HG03460 (cell line): ENCODE data around the gene DHRS13.
A peak's percentile ranks its signal among the peaks of the same experiment; 100 is the strongest.

Source experiments
- ATAC-seq: cut with Tn5 transposase; IDR thresholded peaks from one replicate; pipeline ENCODE4 v1.9.1; 2021; ENCODE audit not compliant: unreplicated experiment

Gene DHRS13, protein sequence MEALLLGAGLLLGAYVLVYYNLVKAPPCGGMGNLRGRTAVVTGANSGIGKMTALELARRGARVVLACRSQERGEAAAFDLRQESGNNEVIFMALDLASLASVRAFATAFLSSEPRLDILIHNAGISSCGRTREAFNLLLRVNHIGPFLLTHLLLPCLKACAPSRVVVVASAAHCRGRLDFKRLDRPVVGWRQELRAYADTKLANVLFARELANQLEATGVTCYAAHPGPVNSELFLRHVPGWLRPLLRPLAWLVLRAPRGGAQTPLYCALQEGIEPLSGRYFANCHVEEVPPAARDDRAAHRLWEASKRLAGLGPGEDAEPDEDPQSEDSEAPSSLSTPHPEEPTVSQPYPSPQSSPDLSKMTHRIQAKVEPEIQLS

GRCh38 chr17:28902819-28903545 is at the start of gene DHRS13:
Gene DHRS13 (minus strand): TSS chr17:28903079. CDS start chr17:28902944, 135 bp downstream.
- ATAC-seq: peak; percentile 88

DNA sequence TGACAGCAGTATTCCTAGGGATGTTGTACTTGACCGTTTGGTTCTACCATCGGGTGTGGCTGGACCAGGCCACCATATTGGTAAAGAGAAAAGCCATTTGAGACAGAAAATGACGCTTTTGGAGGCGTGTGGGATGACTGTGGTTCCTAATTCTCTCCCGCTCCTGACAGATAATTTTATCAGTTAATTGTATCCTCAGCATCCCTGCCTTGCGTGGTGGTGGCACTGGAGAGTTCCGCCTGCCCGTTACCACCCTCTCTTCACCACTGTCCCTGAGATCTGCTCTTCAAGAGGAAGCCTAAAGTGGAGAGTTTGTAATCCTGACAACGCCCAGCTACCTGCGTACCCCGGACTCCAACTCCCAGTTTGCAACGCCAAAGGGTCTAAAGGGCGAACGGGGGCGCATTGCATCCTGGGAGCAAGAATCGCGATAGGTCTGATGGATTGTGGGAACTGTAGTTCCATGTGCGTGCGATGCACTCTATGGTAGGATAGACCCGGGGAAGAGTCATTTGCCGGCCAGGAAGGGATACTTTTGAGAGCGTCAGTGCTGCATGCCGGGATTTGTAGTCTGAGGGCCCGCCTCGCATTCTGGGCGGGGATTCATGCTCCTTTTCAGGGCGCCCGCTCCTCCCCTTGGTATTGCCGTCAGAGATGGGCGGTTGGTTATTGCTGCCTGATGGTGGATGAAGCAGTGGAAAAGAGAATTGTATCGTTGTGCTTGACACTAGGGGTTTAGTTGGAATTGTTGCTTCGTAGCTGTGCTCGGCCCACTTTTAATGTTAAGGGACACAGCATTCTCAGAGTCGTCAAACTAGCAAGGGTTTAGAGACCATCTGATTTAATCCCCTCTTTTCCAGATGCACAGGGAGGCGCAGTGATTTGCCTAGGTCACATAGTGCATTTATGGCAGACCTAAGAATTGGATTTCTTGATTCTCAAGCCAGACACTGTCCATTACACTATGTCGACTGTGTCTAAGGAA is 49.4 kb upstream of the DHRS13 start:
- peak; percentile 52 for ATAC-seq

DNA sequence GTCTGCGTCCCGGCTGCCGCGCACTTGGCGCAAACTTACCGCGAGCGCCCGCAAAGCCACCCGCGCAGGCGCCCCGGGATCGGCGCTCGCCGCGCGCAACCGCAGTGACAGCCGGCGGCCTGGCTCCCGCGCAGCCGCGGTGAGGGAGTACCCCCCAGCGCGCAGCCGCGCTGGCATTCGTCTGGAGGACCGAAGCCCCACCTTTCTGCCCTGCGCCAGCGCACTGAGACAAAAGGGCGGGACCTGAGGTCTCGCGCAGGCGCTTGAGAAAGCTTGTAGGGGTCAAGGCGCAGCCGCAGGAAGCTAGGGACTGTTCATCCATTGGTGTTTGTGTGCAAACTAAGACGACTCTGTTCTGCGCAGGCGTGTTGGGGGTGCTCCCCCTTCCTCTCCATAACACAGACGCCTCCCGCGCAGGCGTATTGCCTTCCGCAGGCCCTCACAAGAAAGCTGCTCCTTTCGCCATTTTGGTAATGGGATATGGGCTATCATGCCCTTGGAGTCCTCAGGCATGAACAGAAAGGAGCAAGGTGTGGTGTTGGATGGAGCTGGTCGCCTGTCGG is 48.6 kb upstream of the DHRS13 start, which contains the start of gene PHF12:
PHF12 (minus strand) TSS at position 91 of the 563 bp plus-strand sequence. CDS start 558 bp downstream, outside the sequence.
- peak; percentile 50 for ATAC-seq

DNA sequence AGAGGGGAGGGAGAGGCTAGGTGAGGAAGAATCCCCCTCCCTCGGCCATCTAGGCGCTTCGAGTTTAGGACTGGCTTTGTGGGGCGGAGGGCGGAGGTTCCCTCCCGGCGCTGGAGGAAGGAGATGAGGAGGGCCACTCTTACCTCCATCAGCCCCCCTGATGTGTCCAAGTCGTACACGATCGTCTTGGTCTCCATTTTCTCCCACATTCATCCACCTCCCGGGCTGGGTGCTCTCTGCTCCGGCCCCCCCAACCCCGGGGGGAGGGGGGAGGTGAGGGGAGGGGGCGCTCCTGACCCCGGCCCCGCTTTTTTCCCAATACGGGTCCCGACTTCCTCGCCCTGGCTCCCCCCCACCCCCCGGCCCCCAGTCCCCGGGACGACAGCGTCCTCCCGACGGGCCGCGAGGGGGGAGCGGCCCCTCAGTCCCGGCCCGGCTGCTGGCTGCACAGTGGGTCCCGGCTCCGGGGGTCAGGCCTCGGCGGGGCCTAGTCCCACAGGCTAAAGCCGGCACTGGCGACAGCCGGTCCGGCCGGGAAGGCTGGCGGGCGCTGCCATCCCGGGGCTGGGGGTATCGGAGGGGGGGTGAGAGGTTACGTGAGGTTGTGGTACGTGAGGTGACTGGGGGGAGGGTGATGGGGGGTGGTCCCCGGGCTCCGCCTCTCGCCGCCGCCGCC is 48.0 kb upstream of the DHRS13 start:
- ATAC-seq: no peak

DNA sequence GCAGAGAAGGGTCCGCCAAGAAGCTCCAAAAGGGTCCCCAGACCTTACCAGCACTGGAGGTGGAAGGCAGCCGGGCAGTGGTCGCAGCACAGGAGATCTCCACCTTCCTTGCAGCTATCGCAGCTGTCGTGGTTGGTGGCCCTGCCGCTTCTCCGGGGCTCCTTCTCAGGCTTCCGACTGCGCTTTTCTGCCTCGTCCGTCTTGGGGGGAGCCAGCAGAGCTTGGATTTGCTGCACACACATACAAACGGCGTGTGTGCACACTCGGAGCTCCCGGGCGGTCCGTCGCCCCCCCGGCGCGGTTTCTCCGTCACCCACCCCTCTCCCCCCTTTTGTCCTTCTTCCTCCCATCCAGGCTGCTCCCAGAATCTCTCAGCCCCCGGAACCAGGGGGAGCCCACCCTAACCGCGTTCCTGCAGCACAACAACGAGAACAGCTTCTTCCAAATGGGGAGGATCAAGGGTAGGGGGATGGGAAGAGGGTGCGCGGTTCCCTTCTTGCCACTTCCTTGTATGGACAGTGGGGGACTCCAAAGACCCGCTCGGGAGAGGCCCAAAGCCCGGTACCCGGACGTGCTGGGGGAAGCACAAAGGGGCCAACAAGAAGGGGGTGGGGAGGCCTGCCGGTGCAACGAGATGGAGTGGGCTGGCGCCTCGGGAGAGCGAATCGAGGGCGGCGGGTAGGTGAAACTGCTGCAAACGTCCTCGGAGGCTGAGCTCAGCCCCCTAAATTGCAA is 47.3 kb upstream of the DHRS13 start:
- no peak for ATAC-seq

DNA sequence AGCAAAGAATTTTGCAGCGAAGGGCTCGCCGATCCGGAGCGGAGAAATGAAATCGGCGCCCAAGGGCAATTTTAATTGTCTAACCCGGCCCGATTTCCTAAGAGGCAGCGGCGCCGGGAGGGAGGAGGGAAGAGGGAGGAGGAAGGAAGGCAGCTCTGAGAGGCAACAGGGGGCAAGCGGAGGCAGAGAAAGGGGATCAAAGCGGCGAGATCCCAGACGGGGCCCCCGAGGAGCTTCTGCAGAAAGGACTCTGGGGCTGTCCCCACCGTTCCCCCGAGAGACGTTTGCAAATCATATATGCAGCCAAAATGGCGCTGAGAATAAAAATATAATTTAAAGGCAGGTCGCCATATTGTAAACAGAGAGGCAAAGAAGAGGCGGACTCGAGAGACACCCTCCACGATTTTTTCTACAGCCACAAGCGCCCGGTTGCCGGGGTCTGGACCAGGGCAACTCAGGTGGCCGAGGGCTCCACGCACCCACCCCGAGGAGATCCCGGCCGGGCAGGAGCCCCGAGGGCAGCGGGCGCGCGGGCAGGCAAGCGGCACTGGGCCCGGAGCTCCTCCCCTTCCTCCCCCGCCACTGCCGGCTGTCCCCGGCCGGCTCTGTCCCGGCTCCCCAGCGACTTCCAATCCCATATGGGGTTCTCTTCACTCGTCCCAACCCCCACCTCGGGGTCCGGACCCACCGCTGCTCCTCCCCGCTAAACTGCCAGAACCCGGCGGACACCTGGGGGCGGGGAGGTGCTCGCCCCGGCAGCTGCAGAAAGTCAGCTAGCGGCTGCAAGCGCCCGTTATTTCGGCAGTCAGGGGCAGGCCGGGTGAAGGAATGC is 46.5 kb upstream of the DHRS13 start:
- ATAC-seq: no peak

GRCh38 chr17:28948873-28949184 is 46.0 kb upstream of the DHRS13 start:
- ATAC-seq: no peak

DNA sequence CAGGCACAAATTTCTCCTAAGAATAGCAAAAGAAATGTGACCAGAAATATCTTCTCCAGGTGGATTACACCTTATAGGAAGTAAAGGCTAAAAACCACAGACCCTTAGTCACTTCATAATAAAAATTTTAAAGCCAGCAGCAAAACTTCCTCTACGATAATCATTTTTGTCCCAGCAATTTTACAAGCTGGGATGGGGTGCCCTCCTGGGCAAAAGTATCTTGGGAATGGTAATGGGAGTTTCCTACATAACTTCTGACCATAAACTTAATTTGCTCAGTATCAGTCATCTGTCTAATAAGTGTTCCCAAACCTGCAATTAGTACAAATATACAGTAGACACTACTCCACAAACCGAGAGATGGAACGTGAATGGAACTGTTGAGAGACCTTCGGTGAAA is 45.5 kb upstream of the DHRS13 start:
- no peak for ATAC-seq

DNA sequence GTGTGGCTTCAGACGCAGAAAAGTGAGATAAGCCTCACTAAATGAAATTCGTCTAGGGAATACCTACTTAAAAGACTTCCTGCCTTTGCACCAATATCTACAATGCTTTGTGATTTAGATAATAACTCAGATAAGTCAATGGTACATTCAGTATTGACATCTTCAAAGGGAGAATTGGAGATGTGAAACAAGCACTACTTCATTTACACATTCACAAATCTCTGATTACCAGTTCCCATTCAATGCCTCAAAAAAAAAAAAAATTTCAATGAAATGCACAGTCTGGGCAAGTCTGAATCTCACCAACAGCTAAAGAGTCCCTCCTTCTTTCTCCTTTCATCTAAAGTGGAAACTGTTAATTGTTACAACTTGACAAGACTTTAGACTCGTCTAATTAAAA is 44.8 kb upstream of the DHRS13 start:
- ATAC-seq: no peak

- no peak for ATAC-seq
These were observed 43.4 kb upstream of the DHRS13 start for GRCh38 chr17:28946239-28946638.

DNA sequence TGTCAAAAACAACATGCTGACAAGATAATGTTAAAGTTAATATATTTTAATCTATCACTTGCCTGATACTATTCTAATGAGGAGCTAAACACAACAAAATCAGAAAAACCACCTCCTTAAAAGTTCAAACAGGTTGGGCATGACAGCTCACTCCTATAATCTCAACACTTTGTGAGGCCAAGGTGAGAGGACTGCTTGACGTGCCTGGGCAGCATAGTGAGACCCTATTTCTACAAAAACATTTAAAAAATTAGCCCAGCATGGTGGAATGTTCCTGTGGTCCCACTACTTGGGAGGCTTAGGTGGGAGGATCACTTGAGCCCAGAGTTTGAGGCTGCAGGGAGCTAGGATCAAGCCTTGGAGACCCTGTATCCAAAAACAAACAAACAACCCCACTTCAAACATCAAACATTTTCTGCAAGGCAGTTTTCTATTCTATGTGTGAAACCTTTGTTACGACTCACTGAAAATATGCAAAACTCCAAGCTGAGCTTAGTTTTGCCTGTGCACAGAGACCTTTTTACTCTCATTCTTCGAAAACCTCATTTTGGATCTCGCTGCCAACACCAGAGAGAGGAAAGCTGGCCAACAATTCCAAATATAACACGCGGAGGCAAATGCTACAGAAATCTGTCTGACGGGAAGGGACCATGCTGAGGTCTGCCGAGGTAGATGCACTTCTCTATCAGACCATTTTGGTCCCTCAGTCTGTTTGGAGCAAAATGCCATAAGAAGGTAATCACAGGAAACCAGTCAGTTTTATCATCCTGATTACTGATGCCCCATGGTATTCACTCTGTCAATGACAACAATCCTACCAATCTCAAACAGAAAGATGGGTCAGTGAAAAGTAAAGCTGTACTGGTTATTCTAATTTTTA is 42.2 kb upstream of the DHRS13 start:
- no peak for ATAC-seq

- no peak for ATAC-seq
These were observed 41.5 kb upstream of the DHRS13 start for GRCh38 chr17:28944343-28944742.

DNA sequence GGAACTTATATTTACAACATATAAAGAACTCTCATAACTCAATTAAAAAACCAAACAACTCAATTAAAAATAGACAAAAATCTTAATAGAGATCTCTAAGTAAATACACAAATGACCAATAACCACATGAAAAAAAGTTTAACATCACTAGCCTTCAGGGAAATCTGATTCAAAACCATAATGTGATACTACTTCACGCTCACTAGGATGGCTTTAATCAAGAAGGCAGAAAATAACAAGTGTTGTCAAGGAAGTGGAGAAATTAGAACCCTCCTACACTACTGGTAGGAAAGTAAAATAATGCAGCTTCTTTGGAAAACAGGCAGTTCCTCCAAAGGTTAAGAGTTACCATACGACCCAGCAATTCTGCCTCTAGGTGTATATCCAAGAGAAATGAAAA is 40.0 kb upstream of the DHRS13 start:
- ATAC-seq: no peak

- no peak for ATAC-seq
These were observed 38.4 kb upstream of the DHRS13 start for GRCh38 chr17:28941251-28941650.

DNA sequence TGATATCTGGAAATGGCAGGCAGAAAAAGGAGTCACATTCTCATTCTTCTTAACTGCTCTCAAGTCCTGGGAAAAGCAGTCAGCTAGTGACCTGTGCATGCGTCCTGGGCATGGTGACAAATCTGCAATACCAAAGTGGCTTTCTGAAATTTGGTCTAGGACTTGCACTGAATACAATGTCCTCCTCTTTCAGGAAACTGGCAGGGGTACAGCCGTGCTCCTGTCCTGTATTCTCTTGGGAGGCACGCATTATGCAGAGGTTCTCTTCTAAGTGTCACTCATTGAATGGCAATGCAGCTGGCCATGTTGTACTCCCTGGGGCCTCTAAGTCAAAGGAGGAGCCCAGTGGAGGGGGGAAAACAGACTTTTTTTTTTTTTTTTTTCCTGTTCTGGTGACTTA is 37.8 kb upstream of the DHRS13 start:
- no peak for ATAC-seq

GRCh38 chr17:28940142-28940541 is 37.3 kb upstream of the DHRS13 start:
- ATAC-seq: no peak

DNA sequence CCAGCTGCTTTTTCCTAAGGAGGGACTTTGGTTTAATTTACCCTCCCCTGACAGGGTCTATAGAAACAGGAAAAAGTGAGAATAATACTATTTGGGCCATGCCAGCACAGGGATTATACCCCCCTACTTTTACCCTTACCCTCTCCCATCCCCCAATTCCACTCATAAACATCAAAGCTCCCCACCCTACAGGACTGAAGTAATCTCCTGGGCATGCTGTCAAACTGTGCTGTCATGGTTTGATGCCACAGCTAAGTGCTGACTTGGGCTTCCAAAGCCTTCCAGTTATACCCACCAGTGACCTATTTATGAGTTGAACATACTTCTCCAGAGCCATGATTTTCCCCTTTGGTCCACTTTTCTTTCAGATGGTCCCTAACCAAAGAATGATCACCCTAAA is 35.7 kb upstream of the DHRS13 start:
- ATAC-seq: no peak
